Measurements from ENCODE around the gene ONECUT1.
A peak's percentile ranks its signal among the peaks of the same experiment; 100 is the strongest.

The ONECUT1 gene

DNA sequence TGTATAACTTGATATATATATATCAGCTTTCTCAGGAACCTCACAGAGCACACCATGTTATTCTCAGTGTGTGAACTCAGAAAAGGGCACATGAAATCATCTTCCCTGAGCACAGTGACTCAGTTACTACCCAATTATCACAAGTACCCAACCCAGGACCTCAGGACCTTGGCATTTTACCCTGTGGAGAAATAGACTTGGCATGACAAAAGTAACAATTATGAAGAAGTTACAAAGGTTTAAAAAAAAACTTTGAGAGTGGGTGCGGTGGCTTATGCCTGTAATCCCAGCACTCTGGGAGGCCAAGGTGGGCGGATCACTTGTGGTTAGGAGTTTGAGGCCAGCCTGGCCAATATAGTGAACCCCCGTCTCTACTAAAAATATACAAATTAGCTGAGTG, 52.4 kb downstream of the ONECUT1 start:
- no peaks in the 10 kb centered on the region for H3K36me3 ChIP-seq (ENCODE audit: insufficient read depth)
- H3K4me2 ChIP-seq: no peak overlapping the region
- H3K4me3 ChIP-seq (IDR thresholded peaks at IDR 0.05; ENCODE audit: insufficient read depth, low read depth, low read length): no peak overlapping the region
- H3K9ac ChIP-seq: no peak overlapping the region
- no peaks in the 10 kb centered on the region for H3K27me3 ChIP-seq (ENCODE audit: insufficient read depth, low read depth)
- no peak overlapping the region for H3K27ac ChIP-seq
- H4K20me1 ChIP-seq (ENCODE audit: insufficient read depth): no peaks in the 10 kb centered on the region
- H2AFZ ChIP-seq (ENCODE audit: low read depth): no peak overlapping the region
- H3K4me1 ChIP-seq (ENCODE audit: low read depth, poor library complexity, severe bottlenecking): peaks cover 34% of the 10 kb centered on the region
- TF ChIP-seq, protein P1, sequence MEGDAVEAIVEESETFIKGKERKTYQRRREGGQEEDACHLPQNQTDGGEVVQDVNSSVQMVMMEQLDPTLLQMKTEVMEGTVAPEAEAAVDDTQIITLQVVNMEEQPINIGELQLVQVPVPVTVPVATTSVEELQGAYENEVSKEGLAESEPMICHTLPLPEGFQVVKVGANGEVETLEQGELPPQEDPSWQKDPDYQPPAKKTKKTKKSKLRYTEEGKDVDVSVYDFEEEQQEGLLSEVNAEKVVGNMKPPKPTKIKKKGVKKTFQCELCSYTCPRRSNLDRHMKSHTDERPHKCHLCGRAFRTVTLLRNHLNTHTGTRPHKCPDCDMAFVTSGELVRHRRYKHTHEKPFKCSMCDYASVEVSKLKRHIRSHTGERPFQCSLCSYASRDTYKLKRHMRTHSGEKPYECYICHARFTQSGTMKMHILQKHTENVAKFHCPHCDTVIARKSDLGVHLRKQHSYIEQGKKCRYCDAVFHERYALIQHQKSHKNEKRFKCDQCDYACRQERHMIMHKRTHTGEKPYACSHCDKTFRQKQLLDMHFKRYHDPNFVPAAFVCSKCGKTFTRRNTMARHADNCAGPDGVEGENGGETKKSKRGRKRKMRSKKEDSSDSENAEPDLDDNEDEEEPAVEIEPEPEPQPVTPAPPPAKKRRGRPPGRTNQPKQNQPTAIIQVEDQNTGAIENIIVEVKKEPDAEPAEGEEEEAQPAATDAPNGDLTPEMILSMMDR (conservative IDR thresholded peaks at IDR 0.05; ENCODE audit: low read depth, low read length): no peak
- H3K79me2 ChIP-seq (ENCODE audit: insufficient read depth, low read depth): no peaks in the 10 kb centered on the region

DNA sequence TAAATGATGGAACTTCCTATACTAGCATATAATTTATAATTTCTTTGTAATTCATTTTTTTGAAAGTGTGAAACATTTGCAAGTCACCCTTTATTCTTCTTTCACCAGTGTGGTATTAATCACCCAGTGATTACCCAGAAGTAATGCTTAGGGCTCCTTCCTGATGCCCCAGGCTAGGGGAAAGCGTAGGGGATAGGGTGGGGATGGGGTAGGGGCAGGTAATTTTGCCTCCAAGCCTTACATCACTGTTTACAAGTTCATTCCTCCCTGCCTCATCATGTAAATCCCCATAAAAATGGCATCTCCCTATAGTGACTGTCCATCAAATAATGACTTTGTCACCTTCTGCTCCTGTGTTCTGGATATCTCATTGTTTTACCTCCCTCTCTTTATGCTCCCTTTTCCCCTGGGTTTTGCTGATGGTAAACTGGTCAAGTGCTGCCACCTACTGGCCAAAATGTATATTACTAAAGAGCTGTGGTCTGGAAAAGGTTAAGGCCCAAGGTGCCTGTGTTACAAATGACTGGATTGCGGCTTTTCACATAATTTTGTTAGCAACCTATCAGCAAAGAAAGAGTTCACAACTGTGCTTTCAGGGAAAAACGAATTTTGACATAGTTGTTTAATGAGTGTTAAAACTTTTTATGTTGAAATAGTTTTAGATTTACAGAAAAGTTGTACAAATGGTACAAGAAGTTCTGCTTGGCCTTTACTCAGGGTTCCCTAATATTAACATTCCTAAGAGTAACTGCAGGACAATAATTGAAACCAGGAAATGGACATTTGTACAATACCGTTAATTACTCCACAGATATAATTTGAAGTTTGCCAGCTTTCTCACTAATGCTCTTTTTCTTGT, 54.7 kb downstream of the ONECUT1 start:
- Histone ChIP-seq H3K4me2 (no peak overlapping the region), H3K79me2 (ENCODE audit: insufficient read depth, low read depth) (no peaks in the 10 kb centered on the region), H4K20me1 (ENCODE audit: insufficient read depth) (no peaks in the 10 kb centered on the region), H3K27ac (no peak overlapping the region), H3K36me3 (ENCODE audit: insufficient read depth) (no peaks in the 10 kb centered on the region), H3K27me3 (ENCODE audit: insufficient read depth, low read depth) (no peaks in the 10 kb centered on the region), H3K9ac (no peak overlapping the region), H3K4me3 (IDR thresholded peaks at IDR 0.05; ENCODE audit: insufficient read depth, low read depth, low read length) (no peak overlapping the region), H2AFZ (ENCODE audit: low read depth) (no peak overlapping the region), H3K4me1 (ENCODE audit: low read depth, poor library complexity, severe bottlenecking) (peaks cover 56% of the 10 kb centered on the region)
- TF ChIP-seq, protein P1 (conservative IDR thresholded peaks at IDR 0.05; ENCODE audit: low read depth, low read length): peak; percentile 94

DNA sequence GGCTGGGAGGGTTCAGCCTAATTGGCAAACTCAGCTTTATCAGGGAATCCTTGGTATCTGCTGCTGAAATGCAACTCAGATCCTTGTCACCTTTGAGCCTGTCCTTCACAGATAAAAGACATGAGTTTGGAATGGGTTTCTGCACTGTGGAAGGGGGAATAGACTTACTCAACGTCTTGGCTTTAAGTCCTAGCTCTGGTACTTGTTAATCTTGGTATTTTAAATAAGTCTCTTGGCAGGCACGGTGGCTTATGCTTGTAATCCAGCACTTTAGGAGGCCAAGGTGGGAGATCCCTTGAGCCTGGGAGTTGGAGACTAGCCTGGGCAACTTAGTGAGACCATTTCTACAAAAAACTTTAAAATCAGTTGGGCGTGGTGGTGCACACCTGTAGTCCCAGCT, 55.8 kb downstream of the ONECUT1 start:
- no peak overlapping the region for H2AFZ ChIP-seq (ENCODE audit: low read depth)
- no peaks in the 10 kb centered on the region for H4K20me1 ChIP-seq (ENCODE audit: insufficient read depth)
- no peaks in the 10 kb centered on the region for H3K79me2 ChIP-seq (ENCODE audit: insufficient read depth, low read depth)
- no peaks in the 10 kb centered on the region for H3K27me3 ChIP-seq (ENCODE audit: insufficient read depth, low read depth)
- TF ChIP-seq, protein P1 (conservative IDR thresholded peaks at IDR 0.05; ENCODE audit: low read depth, low read length): no peak
- no peaks in the 10 kb centered on the region for H3K36me3 ChIP-seq (ENCODE audit: insufficient read depth)
- no peak overlapping the region for H3K4me3 ChIP-seq (IDR thresholded peaks at IDR 0.05; ENCODE audit: insufficient read depth, low read depth, low read length)
- no peak overlapping the region for H3K4me2 ChIP-seq
- H3K27ac ChIP-seq: no peak overlapping the region
- no peak overlapping the region for H3K9ac ChIP-seq
- H3K4me1 ChIP-seq (ENCODE audit: low read depth, poor library complexity, severe bottlenecking): peaks cover 68% of the 10 kb centered on the region

DNA sequence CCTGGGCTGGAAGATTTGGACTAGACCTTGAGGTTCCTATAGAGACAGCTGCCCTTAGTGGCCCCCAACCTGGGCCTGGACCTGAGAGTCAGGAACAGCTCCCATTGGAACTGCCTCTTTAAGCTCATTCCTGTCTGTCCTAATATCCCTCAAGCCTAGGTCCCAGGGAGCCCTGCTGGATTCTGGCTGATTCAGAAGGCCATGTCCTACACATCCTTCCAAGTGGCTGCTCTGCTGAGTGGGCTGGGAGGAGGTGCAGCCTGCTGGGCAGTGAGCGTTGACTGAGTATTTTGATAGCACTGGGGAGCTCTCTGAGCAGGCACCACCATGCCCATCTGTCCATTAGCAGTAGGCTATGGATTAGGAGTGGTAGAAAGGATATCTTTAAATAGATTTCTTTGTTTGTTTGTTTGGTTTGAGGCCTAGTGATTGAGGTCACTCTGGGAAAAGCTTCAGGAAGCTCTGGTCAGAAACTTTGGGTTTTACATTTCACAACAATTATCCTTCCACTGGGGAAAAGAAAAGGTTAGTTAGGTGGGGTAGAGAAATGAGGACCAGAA, 56.4 kb downstream of the ONECUT1 start:
- H3K27me3 ChIP-seq (ENCODE audit: insufficient read depth, low read depth): no peaks in the 10 kb centered on the region
- H3K4me2 ChIP-seq: peak overlapping the region; percentile 31; the same call in 1 of the 2 replicates
- peak overlapping the region; percentile 11; the same call in 1 of the 2 replicates for H2AFZ ChIP-seq (ENCODE audit: low read depth)
- H3K27ac ChIP-seq: no peak overlapping the region
- H3K4me3 ChIP-seq (IDR thresholded peaks at IDR 0.05; ENCODE audit: insufficient read depth, low read depth, low read length): no peak overlapping the region
- H3K4me1 ChIP-seq (ENCODE audit: low read depth, poor library complexity, severe bottlenecking): peaks cover 73% of the 10 kb centered on the region
- no peaks in the 10 kb centered on the region for H3K36me3 ChIP-seq (ENCODE audit: insufficient read depth)
- H4K20me1 ChIP-seq (ENCODE audit: insufficient read depth): no peaks in the 10 kb centered on the region
- H3K79me2 ChIP-seq (ENCODE audit: insufficient read depth, low read depth): no peaks in the 10 kb centered on the region
- TF ChIP-seq, protein P1 (conservative IDR thresholded peaks at IDR 0.05; ENCODE audit: low read depth, low read length): no peak
- no peak overlapping the region for H3K9ac ChIP-seq

All from KMS-11 (cell line).